Measurements from ENCODE around the gene CALB2. TPM values are rescaled to one million over a fixed set of nuclear protein-coding genes. Genes with fewer than 3 reads are reported as not detected.

CALB2 gene
- total and polyA plus RNA-seq, 2 of the 8 experiments (the other 6 are each of a cell fraction or from before 2014, with no cell fraction given): 1.9 to 2.6 TPM

DNA sequence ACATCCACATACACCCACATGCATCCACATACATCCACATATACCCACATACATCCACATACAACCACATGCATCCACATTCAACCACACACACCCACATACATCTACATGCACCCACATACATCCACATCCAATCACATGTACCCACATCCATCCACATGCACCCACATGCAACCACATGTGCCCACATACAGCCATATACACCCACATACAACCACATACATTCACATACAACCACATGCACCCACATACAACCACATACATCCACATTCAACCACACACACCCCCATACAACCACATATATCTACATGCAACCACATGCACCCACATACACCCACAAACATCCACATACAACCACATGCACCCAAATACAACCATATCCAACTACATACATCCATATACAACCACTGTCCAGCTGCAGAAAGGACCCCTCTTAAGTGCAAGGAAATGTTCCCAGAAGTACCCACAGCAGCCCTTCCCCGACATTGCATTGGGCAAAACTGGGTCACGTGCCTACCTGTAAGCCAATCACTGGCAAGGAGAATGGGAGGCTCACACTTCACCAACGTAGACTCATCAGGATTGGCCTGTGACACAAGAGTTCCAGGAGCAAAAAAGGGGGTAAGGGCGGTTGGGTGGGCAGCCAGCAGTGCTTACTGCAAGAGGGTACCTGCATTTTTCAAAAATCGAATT is 18.1 kb downstream of the CALB2 start:
- no peak overlapping the region for H4K5ac ChIP-seq (ENCODE audit: insufficient read length, low read depth, low read length)
- H2BK120ac ChIP-seq (replicated peaks; ENCODE audit: low read depth, low read length): no peak overlapping the region
- TF ChIP-seq CHD2 (IDR thresholded peaks at IDR 0.05; ENCODE audit: low read length) (no peak), NRF1 (IDR thresholded peaks at IDR 0.05; ENCODE audit: low read depth, low read length) (no peak), RXRA (IDR thresholded peaks at IDR 0.05; ENCODE audit: insufficient read depth, low read depth, low read length) (no peak), CEBPB (IDR thresholded peaks at IDR 0.05; ENCODE audit: low read depth, low read length) (no peak)
- TF ChIP-seq, protein P1, sequence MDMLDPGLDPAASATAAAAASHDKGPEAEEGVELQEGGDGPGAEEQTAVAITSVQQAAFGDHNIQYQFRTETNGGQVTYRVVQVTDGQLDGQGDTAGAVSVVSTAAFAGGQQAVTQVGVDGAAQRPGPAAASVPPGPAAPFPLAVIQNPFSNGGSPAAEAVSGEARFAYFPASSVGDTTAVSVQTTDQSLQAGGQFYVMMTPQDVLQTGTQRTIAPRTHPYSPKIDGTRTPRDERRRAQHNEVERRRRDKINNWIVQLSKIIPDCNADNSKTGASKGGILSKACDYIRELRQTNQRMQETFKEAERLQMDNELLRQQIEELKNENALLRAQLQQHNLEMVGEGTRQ (IDR thresholded peaks at IDR 0.05; ENCODE audit: low read length): no peak
- TF ChIP-seq, protein P2, sequence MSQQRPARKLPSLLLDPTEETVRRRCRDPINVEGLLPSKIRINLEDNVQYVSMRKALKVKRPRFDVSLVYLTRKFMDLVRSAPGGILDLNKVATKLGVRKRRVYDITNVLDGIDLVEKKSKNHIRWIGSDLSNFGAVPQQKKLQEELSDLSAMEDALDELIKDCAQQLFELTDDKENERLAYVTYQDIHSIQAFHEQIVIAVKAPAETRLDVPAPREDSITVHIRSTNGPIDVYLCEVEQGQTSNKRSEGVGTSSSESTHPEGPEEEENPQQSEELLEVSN (IDR thresholded peaks at IDR 0.05): no peak

More for the DNA sequence above, 18.1 kb downstream of the CALB2 start:
- Histone ChIP-seq H3K9ac (replicated peaks in 1 of 4; ENCODE audit: extremely low read depth in 1 of 4, low read depth in 3 of 4, low read length in 3 of 4) (no peak overlapping the region), H3K27me3 (replicated peaks in 1 of 4; ENCODE audit: control insufficient read depth in 3 of 4, extremely low read depth in 1 of 4, insufficient read depth in 3 of 4, low read length in 3 of 4) (no peaks in the 10 kb centered on the region), H3K18ac (ENCODE audit: extremely low read depth, low read length) (no peak overlapping the region), H3K56ac (replicated peaks; ENCODE audit: insufficient read length, low read depth, low read length) (no peak overlapping the region), H3K4me2 (ENCODE audit: insufficient read depth in 1 of 2, low read depth in 2 of 2, low read length in 2 of 2) (no peak overlapping the region), H3K36me3 (ENCODE audit: control insufficient read depth in 2 of 4, insufficient read depth in 4 of 4, low read length in 3 of 4) (no peaks in the 10 kb centered on the region), H3K27ac (ENCODE audit: low read depth, low read length) (no peak overlapping the region), H4K20me1 (replicated peaks in 1 of 2; ENCODE audit: control insufficient read depth in 1 of 2, insufficient read depth in 2 of 2, low read length in 2 of 2) (peaks cover 0 to 3% of the 10 kb centered on the region in 2 experiments), H2BK15ac (ENCODE audit: low read length) (no peak overlapping the region), H3K4me3 (ENCODE audit: extremely low read depth in 1 of 4, insufficient read depth in 2 of 4, low read depth in 3 of 4, low read length in 4 of 4) (no peak overlapping the region), H3K79me1 (ENCODE audit: low read depth, low read length) (no peaks in the 10 kb centered on the region), H2AFZ (ENCODE audit: low read length) (no peak overlapping the region), H3K23me2 (ENCODE audit: low read depth, low read length) (peaks cover 4% of the 10 kb centered on the region; the same call in 1 of the 2 replicates), H3K9me3 (ENCODE audit: insufficient read depth in 2 of 2, low read depth in 1 of 2, low read length in 1 of 2) (no peaks in the 10 kb centered on the region), H3K4me1 (replicated peaks in 1 of 4; ENCODE audit: control insufficient read depth in 3 of 4, insufficient read depth in 4 of 4, low read length in 3 of 4) (no peaks in the 10 kb centered on the region), H2BK20ac (ENCODE audit: low read length) (peak overlapping the region; percentile 23; the same call in 1 of the 2 replicates), H3K79me2 (ENCODE audit: control insufficient read depth in 1 of 2, insufficient read depth in 2 of 2, low read length in 2 of 2) (no peaks in the 10 kb centered on the region), H2BK5ac (ENCODE audit: low read depth, low read length) (no peak overlapping the region), H2AK5ac (ENCODE audit: low read depth, low read length) (no peak overlapping the region; the same call in 1 of the 2 replicates), H3K4ac (replicated peaks; ENCODE audit: insufficient read length, low read depth, low read length) (peak overlapping the region; percentile 47), H4K8ac (ENCODE audit: extremely low read depth, insufficient read depth, low read length) (no peak overlapping the region), H2BK12ac (ENCODE audit: low read depth, low read length) (no peak overlapping the region), H3K23ac (ENCODE audit: insufficient read length) (no peak overlapping the region), H3K14ac (ENCODE audit: insufficient read length) (no peak overlapping the region), H4K91ac (replicated peaks; ENCODE audit: insufficient read length, low read length) (no peak overlapping the region)
- no peak for DNase-seq (ENCODE audit: low read depth in 1 of 2, low spot score in 2 of 2)
- WGBS, 2 experiments (ENCODE audit: extremely low coverage in 1 of 2, insufficient coverage in 1 of 2, insufficient read length in 1 of 2, insufficient replicate concordance in 2 of 2, low coverage in 1 of 2, low lambda C conversion rate in 2 of 2, missing lambda C conversion rate in 1 of 2): 86% methylated on average over 5 of the region's 5 CpGs; no CpG with 5 or more reads in 1 of the 2 experiments
- ChIA-PET CTCF (ENCODE audit: partially characterized antibody) (no interaction called here), POLR2A (ENCODE audit: partially characterized antibody) (no interaction called here)
- no peak for FAIRE-seq

Measured in H1 (cell line).